GM15510 (cell line): ENCODE results near the gene OR52E4.

Experiments used
- POLR2A ChIP-seq: IDR thresholded peaks from 3 replicates; pipeline ENCODE4 v1.6.1; 2011; ENCODE audit warnings: borderline replicate concordance; ENCODE audit not compliant: insufficient read length; ENCODE audit errors: extremely low read depth

The OR52E4 gene

DNA sequence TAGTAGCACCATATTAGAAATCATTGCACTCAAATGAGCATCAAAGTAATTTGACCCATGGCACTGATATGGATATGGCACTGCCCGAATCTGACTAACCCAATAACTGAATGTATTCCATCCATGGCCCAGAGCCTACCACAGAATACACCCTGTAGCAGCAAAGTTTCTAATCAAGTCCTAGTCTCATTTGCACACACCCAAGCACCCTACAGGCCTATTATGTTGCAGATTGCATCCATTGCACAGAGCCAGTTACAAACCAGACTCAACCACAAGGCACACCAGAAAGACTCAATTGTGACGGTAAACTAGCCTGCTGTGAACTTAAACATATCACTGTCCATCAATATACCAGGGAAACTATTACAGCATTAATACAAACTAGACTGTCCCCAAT, 19.1 kb downstream of the OR52E4 start:
- TF ChIP-seq POLR2A: no peak

DNA sequence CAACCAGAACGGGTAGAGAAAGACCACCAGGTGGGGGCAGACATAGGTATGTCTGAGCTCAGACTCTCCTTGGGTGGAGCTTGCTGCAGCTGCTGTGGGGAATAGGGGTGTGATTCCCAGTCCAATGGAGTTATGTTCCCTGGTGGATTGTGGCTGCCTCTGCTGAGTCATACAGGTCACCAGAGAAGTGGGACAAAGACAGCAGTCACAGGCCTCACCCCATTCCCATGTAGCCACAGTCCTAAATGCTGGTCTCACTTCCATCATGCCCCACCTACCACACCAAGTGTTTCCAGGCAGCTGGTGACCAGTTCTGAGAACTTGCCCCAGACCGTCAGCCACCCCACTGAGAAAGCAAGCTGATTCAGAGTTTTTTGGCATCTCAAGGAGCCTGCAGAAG, 30.1 kb downstream of the OR52E4 start:
- TF ChIP-seq POLR2A: no peak

DNA sequence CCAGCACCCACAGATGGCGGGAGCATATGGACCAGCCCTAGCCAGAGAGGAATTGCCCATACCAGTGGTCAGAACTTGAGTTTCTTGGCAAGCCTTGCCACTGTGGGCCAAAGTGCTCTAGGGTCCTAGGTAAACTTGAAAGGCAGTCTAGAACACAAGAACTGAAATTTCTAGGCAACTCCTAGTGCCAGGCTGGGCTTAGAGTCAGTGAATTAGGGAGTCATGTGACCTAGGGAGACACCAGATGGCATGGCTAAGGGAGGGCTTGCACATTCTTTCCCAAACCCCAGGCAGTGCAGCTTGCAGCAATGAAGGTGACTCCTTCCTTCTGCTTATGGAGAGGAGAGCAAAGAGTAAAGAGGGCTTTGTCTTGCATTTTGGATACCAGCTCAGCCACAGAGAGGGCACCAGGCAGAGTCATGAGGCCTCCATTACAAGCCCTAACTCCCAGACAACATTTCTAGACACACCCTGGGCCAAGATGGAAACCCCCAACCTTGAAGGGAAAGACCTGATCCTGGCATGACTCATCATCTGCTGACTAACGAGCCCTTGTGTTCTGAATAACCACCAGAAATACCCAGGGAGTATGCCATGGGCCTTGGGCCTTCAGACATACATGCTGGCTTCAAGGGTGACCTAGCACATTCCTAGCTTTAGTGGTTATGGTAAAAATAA, 42.5 kb downstream of the OR52E4 start:
- TF ChIP-seq POLR2A: no peak

- TF ChIP-seq POLR2A: no peak
Measured at GRCh38 chr11:5923427-5923776, 43.0 kb downstream of the OR52E4 start.

DNA sequence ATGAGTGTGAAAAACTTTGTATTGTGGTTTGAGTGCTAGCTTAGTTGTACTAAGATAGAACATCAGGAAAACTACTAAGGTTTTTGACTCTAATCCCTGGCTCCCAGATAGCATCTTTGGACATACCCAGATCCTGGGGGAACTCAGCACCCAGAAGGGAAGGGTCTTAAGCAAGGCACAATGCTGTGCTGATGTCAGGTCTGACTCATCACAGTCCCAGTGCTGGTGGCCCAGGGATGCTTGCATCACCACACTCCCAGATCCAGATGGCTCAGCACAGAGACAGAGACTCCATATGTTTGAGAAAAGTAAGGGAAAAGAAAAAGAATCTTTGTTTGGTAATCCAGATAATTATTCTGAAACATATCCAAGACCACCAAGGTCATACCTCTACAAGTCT, 43.4 kb downstream of the OR52E4 start:
- TF ChIP-seq POLR2A: no peak

DNA sequence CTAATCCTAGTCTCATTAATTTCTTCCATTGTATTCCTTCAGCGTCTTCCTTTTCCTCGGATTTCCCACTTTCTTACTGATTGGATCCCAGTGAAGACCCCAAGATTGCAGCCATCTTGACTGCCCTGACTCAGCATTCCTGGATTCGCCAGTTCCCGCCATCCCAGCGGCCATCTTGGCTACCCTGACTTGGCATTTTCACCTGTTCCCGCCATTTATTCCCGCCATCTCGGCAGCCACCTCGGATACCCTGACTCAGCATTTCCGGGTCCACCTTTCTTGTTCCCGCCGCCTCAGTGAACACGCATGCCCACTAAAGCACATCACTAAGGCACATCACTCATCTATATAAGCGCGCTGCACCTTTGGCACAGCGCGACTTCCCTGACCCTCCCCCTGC, 47.8 kb downstream of the OR52E4 start:
- no peak for TF ChIP-seq POLR2A

DNA sequence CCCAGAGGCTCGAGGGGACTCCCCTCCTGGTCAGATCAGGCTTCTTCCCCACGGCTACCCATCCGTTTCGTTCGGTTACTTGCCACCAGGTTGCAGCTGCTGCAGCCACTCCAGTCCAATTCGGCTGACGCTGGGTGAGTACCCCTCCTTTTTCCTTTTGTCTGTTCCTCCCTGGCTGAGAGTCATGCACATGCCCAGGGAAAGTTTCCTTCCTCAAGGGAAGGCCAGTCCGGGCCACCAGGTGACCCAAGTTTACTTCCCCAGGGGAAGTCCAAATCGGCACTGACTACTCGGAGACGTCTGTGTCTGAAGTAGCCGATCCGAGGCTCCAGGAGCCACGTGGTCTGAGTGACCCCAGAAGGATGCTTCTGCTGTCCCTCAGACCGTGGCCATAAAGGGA, 48.4 kb downstream of the OR52E4 start:
- TF ChIP-seq POLR2A: no peak

GRCh38 chr11:5929571-5930368, 49.3 kb downstream of the OR52E4 start:
- TF ChIP-seq POLR2A: no peak

DNA sequence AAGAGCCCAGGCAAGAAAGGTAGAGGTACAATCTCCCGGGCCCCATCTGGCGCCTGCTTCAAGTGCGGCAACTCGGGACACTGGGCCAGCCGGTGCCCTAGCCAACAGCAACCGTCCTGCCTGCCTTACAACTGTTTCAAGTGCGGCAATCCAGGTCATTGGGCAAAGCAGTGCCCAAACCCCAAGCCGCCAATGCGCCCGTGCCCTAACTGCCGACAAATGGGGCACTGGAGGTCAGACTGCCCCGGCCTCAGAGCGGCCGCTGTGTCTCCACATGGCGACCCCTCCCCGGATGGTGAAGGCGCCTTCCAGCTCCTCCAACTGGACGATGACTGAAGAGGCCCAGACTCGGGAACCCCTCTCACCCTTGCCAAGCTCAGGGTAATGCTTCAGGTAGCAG, 50.2 kb downstream of the OR52E4 start:
- TF ChIP-seq POLR2A: no peak

GRCh38 chr11:5931061-5931460, 50.6 kb downstream of the OR52E4 start:
- no peak for TF ChIP-seq POLR2A

- no peak for TF ChIP-seq POLR2A
Measured at GRCh38 chr11:5932671-5933070, 52.2 kb downstream of the OR52E4 start.

- no peak for TF ChIP-seq POLR2A
Measured at GRCh38 chr11:5933116-5933515, 52.7 kb downstream of the OR52E4 start.
